Uterus (tissue), 4 donors: ENCODE data around the gene DNAH8. TPM values are rescaled to one million over a fixed set of nuclear protein-coding genes. Genes with fewer than 3 reads are reported as not detected.

Experiments
- DNase-seq, 2 donors: peaks; one replicate each; pipeline ENCODE4 v3.0.0-alpha.2; 2019 to 2020
- H3K27ac ChIP-seq, 2 donors: fragments of 200-600 bp; sonication (generic); 1 replicate in 1 of 2; 2 replicates in 1 of 2; pipeline ENCODE4 v1.5.1; 2016 to 2018
- H3K27me3 ChIP-seq, 2 donors: fragments of 200-600 bp; sonication (generic); one replicate each; pipeline ENCODE4 v1.5.1; 2018 to 2019; ENCODE audit warnings: control low read depth in 1 of 2
- H3K36me3 ChIP-seq, 2 donors: fragments of 200-600 bp; sonication (generic); one replicate each; pipeline ENCODE4 v1.5.1; 2019; ENCODE audit warnings: control low read depth in 1 of 2
- H3K4me1 ChIP-seq, 2 donors: fragments of 200-600 bp; sonication (generic); one replicate each; pipeline ENCODE4 v1.5.1; 2018 to 2019; ENCODE audit warnings: control low read depth in 1 of 2
- H3K4me3 ChIP-seq, 2 donors: fragments of 200-600 bp; sonication (generic); 1 replicate in 1 of 2; 2 replicates in 1 of 2; pipeline ENCODE4 v1.5.1; 2018 to 2019; ENCODE audit warnings: mild to moderate bottlenecking in 1 of 2
- H3K9me3 ChIP-seq, 2 donors: fragments of 200-600 bp; sonication (generic); one replicate each; pipeline ENCODE4 v1.5.1; 2019; ENCODE audit warnings: control low read depth in 1 of 2
- CTCF ChIP-seq, 4 experiments: fragments of 200-600 bp in 2 of 4; fragments of 450-650 bp in 2 of 4; sonication (generic) in 2 of 4; IDR thresholded peaks; one replicate each; pipeline ENCODE4 v1.5.1; 2016 to 2019; ENCODE audit warnings: antibody characterized with exemption in 4 of 4, mild to moderate bottlenecking in 2 of 4, moderate library complexity in 1 of 4
- POLR2A ChIP-seq, 2 donors: fragments of 450-650 bp; IDR thresholded peaks; one replicate each; pipeline ENCODE4 v1.6.1; 2016; ENCODE audit warnings: antibody characterized with exemption in 2 of 2, mild to moderate bottlenecking in 1 of 2, moderate library complexity in 1 of 2
- intact Hi-C: fragments of 100-400 bp; cut with DNase I; formaldehyde crosslinking; loops from one replicate; pipeline ENCODE4 v1.15.1; 2023; ENCODE audit warnings: low total_unique reads
- total RNA-seq, 4 donors: library from RNA; depleted of rRNA in 3 of 4; stranded (reverse); fragments of >200 nt in 3 of 4; gene quantifications; one replicate each; pipeline versions ENCODE4 v1.1.0 to v1.2.4, GENCODE V29; 2014 to 2023
- donor health status: DM: yes; HTN: yes; CAD: no.

DNAH8 gene
- total RNA-seq, 4 donors from 2014 or later, result 0.03 to 0.69 TPM; not detected in 2

DNA sequence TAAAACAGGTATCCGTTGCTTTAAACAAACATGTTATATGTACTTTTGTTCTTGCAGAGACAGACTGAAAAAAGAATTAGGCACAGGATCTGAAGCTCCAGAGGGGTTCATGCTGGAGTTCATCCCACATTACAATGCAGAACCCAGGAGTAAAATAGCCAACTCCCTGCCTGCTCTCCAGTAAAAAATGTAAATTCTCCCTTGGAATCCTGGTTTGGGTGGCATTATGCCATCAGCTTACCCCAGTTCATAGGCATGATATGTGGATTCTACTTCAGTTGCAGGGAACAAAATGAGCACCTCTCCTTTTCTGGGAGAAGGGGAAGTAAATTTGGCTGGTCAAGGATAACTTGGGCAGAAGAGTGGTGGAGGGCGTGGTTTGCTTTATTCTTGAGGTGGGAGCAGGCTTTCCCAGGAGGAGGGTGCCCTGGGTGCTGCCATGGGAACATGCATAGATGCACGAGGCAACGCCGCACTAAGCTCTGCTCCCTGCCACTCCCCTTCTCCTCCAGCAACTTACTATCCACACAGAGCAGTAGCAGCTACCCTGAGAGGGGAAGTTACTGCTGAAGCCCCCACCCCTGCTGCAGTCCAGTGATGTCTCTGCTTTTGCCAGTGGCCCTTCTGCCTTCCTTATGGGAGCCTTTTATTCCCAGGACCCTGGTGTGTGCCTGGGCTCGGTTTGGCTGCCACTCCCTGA, 261.8 kb downstream of the DNAH8 start:
- H3K4me3 ChIP-seq, result no peak overlapping the region
- intact Hi-C loops, result no loop called here
- H3K27ac ChIP-seq, result no peak overlapping the region
- H3K27me3 ChIP-seq, result peaks cover 0 to 17% of the 10 kb centered on the region in 2 donors
- H3K36me3 ChIP-seq, result no peaks in the 10 kb centered on the region
- TF ChIP-seq POLR2A (IDR thresholded peaks at IDR 0.05), result no peak
- no peak for DNase-seq
- no peaks in the 10 kb centered on the region for H3K4me1 ChIP-seq
- no peaks in the 10 kb centered on the region for H3K9me3 ChIP-seq

DNA sequence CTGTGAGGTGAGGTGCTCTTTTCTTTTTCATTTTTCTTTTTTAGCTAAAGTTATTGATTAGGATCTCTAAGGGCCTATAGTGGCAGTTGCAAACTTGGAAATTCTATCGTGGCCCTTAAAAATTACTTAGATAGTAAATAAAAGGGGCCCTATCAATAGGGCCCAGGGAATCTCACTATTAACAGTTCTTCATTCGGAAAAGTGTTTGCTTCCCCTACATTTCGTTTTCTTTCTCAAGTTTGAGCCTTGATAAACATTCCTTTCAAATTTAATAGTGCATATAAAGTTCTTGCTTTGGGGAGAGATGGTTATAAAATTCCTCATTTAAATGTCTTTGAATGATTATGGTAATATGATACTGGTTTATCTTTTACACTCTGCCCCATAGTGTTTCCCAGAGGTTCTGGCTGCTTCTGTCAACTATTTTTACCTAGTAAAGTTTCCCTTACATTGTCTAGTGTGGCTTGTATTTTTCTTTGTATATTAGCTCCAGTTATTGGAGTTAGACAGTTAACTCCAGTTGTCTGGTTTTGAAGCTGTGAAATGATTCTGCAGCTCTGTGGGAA, 263.1 kb downstream of the DNAH8 start:
- H3K4me3 ChIP-seq, result no peak overlapping the region
- H3K4me1 ChIP-seq, result no peaks in the 10 kb centered on the region
- DNase-seq, result no peak
- H3K36me3 ChIP-seq, result no peaks in the 10 kb centered on the region
- TF ChIP-seq POLR2A (IDR thresholded peaks at IDR 0.05) (no peak), CTCF (IDR thresholded peaks at IDR 0.05) (no peak)
- H3K27me3 ChIP-seq, result peaks cover 0 to 18% of the 10 kb centered on the region in 2 donors
- H3K27ac ChIP-seq, result no peak overlapping the region
- intact Hi-C loops, result no loop called here
- H3K9me3 ChIP-seq, result no peaks in the 10 kb centered on the region

DNA sequence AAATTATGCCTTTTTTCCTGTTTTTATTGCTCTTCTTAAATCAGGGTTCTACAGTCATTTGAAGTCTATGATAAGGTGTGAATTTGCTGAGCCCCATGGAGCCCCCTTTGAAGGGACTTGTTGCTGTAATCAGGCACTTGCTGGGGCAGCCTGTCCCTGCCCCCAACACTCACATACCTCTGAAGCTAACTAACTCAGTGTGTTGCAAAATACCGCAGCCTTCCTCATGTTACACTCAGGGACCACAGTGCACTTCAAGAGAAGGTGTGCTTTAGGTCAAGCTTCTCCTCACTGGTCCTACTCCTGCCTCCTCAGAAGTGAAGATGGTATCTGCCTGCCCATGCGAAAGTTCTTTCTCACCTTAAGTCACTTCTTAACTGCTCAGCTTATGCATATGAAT, 267.4 kb downstream of the DNAH8 start:
- Histone ChIP-seq H3K27me3 (peaks cover 0 to 16% of the 10 kb centered on the region in 2 donors), H3K27ac (no peak overlapping the region), H3K4me1 (no peaks in the 10 kb centered on the region), H3K36me3 (no peaks in the 10 kb centered on the region), H3K4me3 (no peak overlapping the region), H3K9me3 (no peaks in the 10 kb centered on the region)
- DNase-seq, result no peak
- intact Hi-C loops, result no loop called here
- TF ChIP-seq CTCF (IDR thresholded peaks at IDR 0.05) (no peak), POLR2A (IDR thresholded peaks at IDR 0.05) (no peak)

DNA sequence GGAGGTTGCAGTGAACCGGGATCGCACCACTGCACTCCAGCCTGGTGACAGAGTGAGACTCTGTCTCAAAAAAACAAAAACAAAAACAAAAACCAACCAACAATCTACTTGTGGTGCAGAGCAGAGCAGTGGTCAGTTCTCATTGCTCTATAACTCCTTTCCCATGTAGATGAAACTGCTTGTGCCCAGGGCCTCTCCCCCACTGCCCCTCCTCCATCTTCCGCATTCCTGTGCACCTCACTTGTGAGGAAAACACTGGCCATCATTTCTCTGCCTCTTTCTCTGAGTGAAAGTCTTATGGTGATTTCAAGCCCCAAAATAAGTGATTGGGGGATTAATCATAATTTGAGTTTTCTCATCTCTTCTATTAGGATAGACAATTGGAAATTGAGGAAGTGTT, 269.6 kb downstream of the DNAH8 start:
- DNase-seq, result no peak
- Histone ChIP-seq H3K9me3 (no peaks in the 10 kb centered on the region), H3K27ac (no peak overlapping the region), H3K27me3 (peaks cover 0 to 6% of the 10 kb centered on the region in 2 donors), H3K36me3 (no peaks in the 10 kb centered on the region), H3K4me1 (no peaks in the 10 kb centered on the region), H3K4me3 (no peak overlapping the region)
- intact Hi-C loops, result no loop called here
- TF ChIP-seq CTCF (IDR thresholded peaks at IDR 0.05) (no peak), POLR2A (IDR thresholded peaks at IDR 0.05) (no peak)

- no peak for DNase-seq
- H3K4me1 ChIP-seq, result no peaks in the 10 kb centered on the region
- no peaks in the 10 kb centered on the region for H3K36me3 ChIP-seq
- TF ChIP-seq POLR2A (IDR thresholded peaks at IDR 0.05) (no peak), CTCF (IDR thresholded peaks at IDR 0.05) (no peak)
- intact Hi-C loops, result no loop called here
- no peaks in the 10 kb centered on the region for H3K9me3 ChIP-seq
- no peak overlapping the region for H3K4me3 ChIP-seq
- no peak overlapping the region for H3K27ac ChIP-seq
- H3K27me3 ChIP-seq, result peaks cover 0 to 5% of the 10 kb centered on the region in 2 donors
Observed at GRCh38 chr6:38985839-38986238, 270.7 kb downstream of the DNAH8 start.
